B cell (primary cell): ENCODE measurements around the gene DPYD. TPM values are rescaled to one million over a fixed set of nuclear protein-coding genes. Genes with fewer than 3 reads are reported as not detected.

ENCODE experiments used
- ATAC-seq: fragments of 200-7000 bp; cut with Tn5 transposase; one replicate; pipeline ENCODE4 v1.10.0; 2021; ENCODE audit warnings: low read depth, mild to moderate bottlenecking, moderate number of reproducible peaks, moderate library complexity
- CTCF ChIA-PET: fragments of 350-600 bp; sonication (Branson Sonifier 250); formaldehyde crosslinking; loops from one replicate; lab custom pipeline; 2021; ENCODE audit warnings: antibody characterized with exemption, inconsistent platforms; lab: Charles Lee
- POLR2A ChIA-PET: fragments of 350-600 bp; sonication (Branson Sonifier 250); formaldehyde crosslinking; loops from one replicate; lab custom pipeline; 2021; ENCODE audit warnings: antibody characterized with exemption; lab: Charles Lee
- DNase-seq: peaks from one replicate; pipeline ENCODE4 v3.0.0; 2013
- H2AFZ ChIP-seq: 2 replicates; pipeline ENCODE4 v1.6.1; 2012; ENCODE audit warnings: mild to moderate bottlenecking, low read depth, low read length; ENCODE audit not compliant: insufficient read depth, poor library complexity, severe bottlenecking
- H3K27ac ChIP-seq, 2 donors: 1 replicate in 1 of 2; 2 replicates in 1 of 2; pipeline ENCODE4 v1.5.1; 2012 to 2013; ENCODE audit warnings: low read length in 2 of 2, mild to moderate bottlenecking in 2 of 2, moderate library complexity in 1 of 2
- H3K27me3 ChIP-seq, 4 experiments: fragments of 200-600 bp in 1 of 4; sonication (generic) in 1 of 4; replicated peaks in 1 of 4; 1 replicate in 2 of 4; 2 replicates in 2 of 4; pipeline versions ENCODE4 v1.6.1 to v1.7.0; 2013 to 2016; ENCODE audit warnings: low read length in 3 of 4, mild to moderate bottlenecking in 2 of 4, mixed read lengths in 1 of 4, moderate library complexity in 1 of 4; ENCODE audit not compliant: insufficient read depth in 4 of 4, control insufficient read depth in 3 of 4; ENCODE audit errors: control extremely low read depth in 1 of 4
- H3K36me3 ChIP-seq, 2 experiments: replicated peaks in 1 of 2; 1 replicate in 1 of 2; 2 replicates in 1 of 2; pipeline versions ENCODE4 v1.6.1 to v1.7.1; 2013; ENCODE audit warnings: low read length in 1 of 2; ENCODE audit not compliant: insufficient read depth in 2 of 2, control insufficient read depth in 1 of 2; ENCODE audit errors: control extremely low read depth in 1 of 2, extremely low read depth in 1 of 2
- H3K4me1 ChIP-seq, 2 donors: fragments of 200-600 bp in 1 of 2; sonication (generic) in 1 of 2; 1 replicate in 1 of 2; 2 replicates in 1 of 2; pipeline versions ENCODE4 v1.5.1 to v1.6.1; 2013 to 2017; ENCODE audit warnings: low read length in 2 of 2; ENCODE audit not compliant: control insufficient read depth in 2 of 2, insufficient read depth in 2 of 2
- H3K4me2 ChIP-seq: replicated peaks from 2 replicates; pipeline ENCODE3; 2012; ENCODE audit warnings: mild to moderate bottlenecking, low read depth, low read length; ENCODE audit not compliant: poor library complexity, severe bottlenecking
- H3K4me3 ChIP-seq, 5 experiments: fragments of 200-600 bp in 1 of 5; sonication (generic) in 1 of 5; 1 replicate in 3 of 5; 2 replicates in 2 of 5; pipeline versions ENCODE4 v1.5.1 to v1.7.0; 2011 to 2016; ENCODE audit warnings: low read length in 4 of 5, mild to moderate bottlenecking in 4 of 5, low read depth in 2 of 5, control low read depth in 1 of 5, moderate library complexity in 1 of 5; ENCODE audit not compliant: insufficient read depth in 1 of 5; ENCODE audit errors: control extremely low read depth in 1 of 5, extremely low read depth in 1 of 5
- H3K79me2 ChIP-seq: fragments of 200-600 bp; sonication (generic); one replicate; pipeline ENCODE4 v1.6.0; 2016; ENCODE audit warnings: low read length; ENCODE audit not compliant: control insufficient read depth, insufficient read depth
- H3K9ac ChIP-seq: fragments of 200-600 bp; sonication (generic); 2 replicates; pipeline ENCODE4 v1.6.1; 2017; ENCODE audit warnings: mild to moderate bottlenecking, low read length, moderate library complexity
- H3K9me3 ChIP-seq, 3 donors: one replicate each; pipeline versions ENCODE4 v1.6.1 to v1.7.1; 2013; ENCODE audit warnings: low read length in 2 of 3; ENCODE audit not compliant: control insufficient read depth in 2 of 3, insufficient read depth in 1 of 3; ENCODE audit errors: control extremely low read depth in 1 of 3
- H4K20me1 ChIP-seq: 2 replicates; pipeline ENCODE4 v1.6.0; 2012; ENCODE audit warnings: mild to moderate bottlenecking, low read length; ENCODE audit not compliant: insufficient read depth, control insufficient read depth, poor library complexity, severe bottlenecking
- H3K27ac Mint-ChIP-seq: one replicate; pipeline ENCODE4 v1.8.0; 2021; ENCODE audit warnings: mixed read lengths
- H3K27me3 Mint-ChIP-seq: one replicate; pipeline ENCODE4 v1.8.0; 2021; ENCODE audit warnings: mixed read lengths
- H3K4me1 Mint-ChIP-seq: one replicate; pipeline ENCODE4 v1.8.0; 2021; ENCODE audit warnings: mixed read lengths
- H3K4me3 Mint-ChIP-seq: one replicate; pipeline ENCODE4 v1.8.0; 2021; ENCODE audit warnings: mixed read lengths
- H3K9me3 Mint-ChIP-seq: one replicate; pipeline ENCODE4 v1.8.0; 2022; ENCODE audit warnings: mixed read lengths; ENCODE audit not compliant: insufficient read depth
- CTCF ChIP-seq: fragments of 200-600 bp; IDR thresholded peaks from one replicate; pipeline ENCODE4 v1.8.0; 2022; ENCODE audit warnings: antibody characterized with exemption, mild to moderate bottlenecking
- EZH2 ChIP-seq: IDR thresholded peaks from 2 replicates; pipeline ENCODE4 v1.6.1; 2012; ENCODE audit warnings: borderline replicate concordance, low read depth, mild to moderate bottlenecking, moderate library complexity, low read length; ENCODE audit not compliant: insufficient read depth, poor library complexity, severe bottlenecking
- WGBS: methylation state at CpG from one replicate; pipeline ENCODE4 v1.1.5; 2013; ENCODE audit warnings: missing lambda C conversion rate; ENCODE audit not compliant: insufficient coverage; 5-methylcytosine and 5-hydroxymethylcytosine counted together
- intact Hi-C: fragments of 100-400 bp; cut with micrococcal nuclease; formaldehyde crosslinking; loops from one replicate; pipeline ENCODE4 v1.10.0; 2022
- polyA plus RNA-seq: library from polyadenylated mRNA; depleted of rRNA; stranded (reverse); fragments of >200 nt; gene quantifications from 2 replicates; pipeline ENCODE4 v1.2.3, GENCODE V29; 2012
- total RNA-seq, 2 donors: library from RNA; stranded (reverse); fragments of 120-200 nt in 1 of 2; gene quantifications; 1 replicate in 1 of 2; 2 replicates in 1 of 2; pipeline versions ENCODE4 v1.2.3 to v1.2.4, GENCODE V29; 2013 to 2022

The DPYD gene
- total and polyA plus RNA-seq, 2 donors (not counting 1 experiment from before 2014, with no cell fraction given): 4.2 to 19.0 TPM

- Mint-ChIP-seq H3K27me3 (no peaks in the 10 kb centered on the region), H3K4me3 (no peak overlapping the region), H3K9me3 (no peaks in the 10 kb centered on the region), H3K4me1 (no peaks in the 10 kb centered on the region), H3K27ac (no peak overlapping the region)
- no peak overlapping the region for H3K27ac ChIP-seq
- no peaks in the 10 kb centered on the region for H3K4me1 ChIP-seq
- TF ChIP-seq EZH2 (no peak), CTCF (no peak)
- H2AFZ ChIP-seq: no peak overlapping the region
- no peaks in the 10 kb centered on the region for H3K36me3 ChIP-seq
- H3K79me2 ChIP-seq: no peaks in the 10 kb centered on the region
- intact Hi-C loops: no loop called here
- ChIA-PET CTCF (no interaction called here), POLR2A (no interaction called here)
- 95% methylated on average over 4 of the region's 6 CpGs for WGBS
- no peak overlapping the region for H3K9ac ChIP-seq
- no peaks in the 10 kb centered on the region for H3K27me3 ChIP-seq
- H4K20me1 ChIP-seq: no peaks in the 10 kb centered on the region
- no peak overlapping the region for H3K4me2 ChIP-seq
- H3K9me3 ChIP-seq: no peaks in the 10 kb centered on the region
- no peak overlapping the region for H3K4me3 ChIP-seq
- ATAC-seq (no peak), DNase-seq (no peak)
These were observed 13.7 kb upstream of the DPYD start for GRCh38 chr1:97934491-97934890.

- no peaks in the 10 kb centered on the region for H3K4me1 ChIP-seq
- POLR2A ChIA-PET: no interaction called here
These were observed 9.3 kb upstream of the DPYD start for GRCh38 chr1:97929874-97930851.

More at GRCh38 chr1:97929874-97930851, 9.3 kb upstream of the DPYD start:
- no peaks in the 10 kb centered on the region for H3K27me3 ChIP-seq
- Mint-ChIP-seq H3K27me3 (no peaks in the 10 kb centered on the region), H3K9me3 (no peaks in the 10 kb centered on the region), H3K27ac (no peak overlapping the region), H3K4me1 (no peaks in the 10 kb centered on the region), H3K4me3 (no peak overlapping the region)
- intact Hi-C loops: no loop called here
- no peaks in the 10 kb centered on the region for H3K9me3 ChIP-seq
- CTCF ChIA-PET: no interaction called here
- 100% methylated on average over 1 of the region's 5 CpGs for WGBS
- no peak overlapping the region for H2AFZ ChIP-seq
- H3K36me3 ChIP-seq: no peaks in the 10 kb centered on the region
- H3K9ac ChIP-seq: no peak overlapping the region
- ATAC-seq: no peak
- H3K4me3 ChIP-seq: no peak overlapping the region
- DNase-seq: no peak
- TF ChIP-seq CTCF (no peak), EZH2 (no peak)
- H3K27ac ChIP-seq: no peak overlapping the region
- no peaks in the 10 kb centered on the region for H3K79me2 ChIP-seq
- H4K20me1 ChIP-seq: no peaks in the 10 kb centered on the region
- no peak overlapping the region for H3K4me2 ChIP-seq
